Prostate gland (tissue), 2 donors: ENCODE data around the gene LHPP. TPM values are rescaled to one million over a fixed set of nuclear protein-coding genes. Genes with fewer than 3 reads are reported as not detected.

Experiments used
- DNase-seq: peaks from one replicate; pipeline ENCODE4 v3.0.0-alpha.2; 2019; ENCODE audit warnings: low spot score
- H3K27ac ChIP-seq, 2 donors: fragments of 200-600 bp; sonication (generic); 2 replicates each; pipeline ENCODE4 v1.5.1; 2017 to 2019
- H3K27me3 ChIP-seq: fragments of 200-600 bp; sonication (generic); replicated peaks from 2 replicates; pipeline ENCODE4 v1.5.1; 2019; ENCODE audit not compliant: insufficient read depth
- H3K36me3 ChIP-seq, 2 donors: fragments of 200-600 bp; sonication (generic); 1 replicate in 1 of 2; 2 replicates in 1 of 2; pipeline versions ENCODE4 v1.5.1 to v1.8.1; 2017 to 2019
- H3K4me1 ChIP-seq: fragments of 200-600 bp; sonication (generic); replicated peaks from 2 replicates; pipeline ENCODE4 v1.5.1; 2019
- H3K4me3 ChIP-seq, 2 donors: fragments of 200-600 bp; sonication (generic); 2 replicates each; pipeline ENCODE4 v1.5.1; 2017 to 2019
- H3K9me3 ChIP-seq: fragments of 200-600 bp; sonication (generic); 2 replicates; pipeline ENCODE4 v1.5.1; 2017
- POLR2A ChIP-seq: fragments of 450-650 bp; IDR thresholded peaks from one replicate; pipeline ENCODE4 v1.6.1; 2016; ENCODE audit warnings: antibody characterized with exemption, mild to moderate bottlenecking
- POLR2AphosphoS5 ChIP-seq: sonication (generic); formaldehyde crosslinking; IDR thresholded peaks from one replicate; pipeline ENCODE4 v1.6.1; 2017; ENCODE audit warnings: antibody characterized with exemption
- WGBS: methylation state at CpG from one replicate; pipeline ENCODE4 v1.1.5; 2018; 5-methylcytosine and 5-hydroxymethylcytosine counted together
- intact Hi-C: fragments of 100-400 bp; cut with DNase I; formaldehyde crosslinking; loops from one replicate; pipeline ENCODE4 v1.14.2; 2022
- total RNA-seq, 2 donors: library from RNA; depleted of rRNA; stranded (reverse); fragments of >200 nt; gene quantifications; one replicate each; pipeline ENCODE4 v1.1.0, GENCODE V29; 2016
- TF ChIP-seq, protein P1 (sequence below), 4 experiments: fragments of 200-600 bp in 2 of 4; fragments of 450-650 bp in 2 of 4; sonication (generic) in 2 of 4; IDR thresholded peaks; 1 replicate in 3 of 4; 2 replicates in 1 of 4; pipeline ENCODE4 v1.5.1; 2016 to 2019; ENCODE audit warnings: antibody characterized with exemption in 4 of 4, mild to moderate bottlenecking in 2 of 4, moderate library complexity in 2 of 4

LHPP gene
- total RNA-seq, 2 donors from 2014 or later: 21.9 to 43.3 TPM

DNA sequence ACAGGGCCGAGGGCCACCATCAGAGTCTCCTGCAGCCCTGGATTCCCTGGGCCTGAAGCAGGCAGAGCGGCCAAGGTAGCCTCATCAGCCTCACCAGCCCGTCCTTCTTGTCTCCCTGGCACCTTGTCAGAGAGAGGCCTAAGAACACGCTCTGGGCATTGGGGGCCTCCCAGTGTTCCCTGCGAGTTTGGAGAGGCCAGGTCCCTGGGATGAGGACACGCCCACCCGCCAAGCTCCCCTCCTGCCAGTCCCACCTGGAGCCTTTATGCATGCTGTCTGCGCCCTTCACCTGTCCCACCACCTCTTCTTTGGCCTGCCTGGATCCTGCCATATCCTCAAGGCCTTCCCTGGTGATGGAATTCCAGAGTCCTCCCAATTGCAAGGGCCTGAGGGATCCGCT lies 69.2 kb downstream of the LHPP start:
- 75% methylated on average over 9 of the region's 9 CpGs for WGBS
- intact Hi-C loops: loop anchor here (2.0 kb wide), 1 partner anchor 296 kb away; no protein-coding TSS in a partner anchor
- no peak for TF ChIP-seq POLR2AphosphoS5
- TF ChIP-seq, protein P1, sequence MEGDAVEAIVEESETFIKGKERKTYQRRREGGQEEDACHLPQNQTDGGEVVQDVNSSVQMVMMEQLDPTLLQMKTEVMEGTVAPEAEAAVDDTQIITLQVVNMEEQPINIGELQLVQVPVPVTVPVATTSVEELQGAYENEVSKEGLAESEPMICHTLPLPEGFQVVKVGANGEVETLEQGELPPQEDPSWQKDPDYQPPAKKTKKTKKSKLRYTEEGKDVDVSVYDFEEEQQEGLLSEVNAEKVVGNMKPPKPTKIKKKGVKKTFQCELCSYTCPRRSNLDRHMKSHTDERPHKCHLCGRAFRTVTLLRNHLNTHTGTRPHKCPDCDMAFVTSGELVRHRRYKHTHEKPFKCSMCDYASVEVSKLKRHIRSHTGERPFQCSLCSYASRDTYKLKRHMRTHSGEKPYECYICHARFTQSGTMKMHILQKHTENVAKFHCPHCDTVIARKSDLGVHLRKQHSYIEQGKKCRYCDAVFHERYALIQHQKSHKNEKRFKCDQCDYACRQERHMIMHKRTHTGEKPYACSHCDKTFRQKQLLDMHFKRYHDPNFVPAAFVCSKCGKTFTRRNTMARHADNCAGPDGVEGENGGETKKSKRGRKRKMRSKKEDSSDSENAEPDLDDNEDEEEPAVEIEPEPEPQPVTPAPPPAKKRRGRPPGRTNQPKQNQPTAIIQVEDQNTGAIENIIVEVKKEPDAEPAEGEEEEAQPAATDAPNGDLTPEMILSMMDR (IDR thresholded peaks at IDR 0.05): no peak
- no peak for TF ChIP-seq POLR2A

DNA sequence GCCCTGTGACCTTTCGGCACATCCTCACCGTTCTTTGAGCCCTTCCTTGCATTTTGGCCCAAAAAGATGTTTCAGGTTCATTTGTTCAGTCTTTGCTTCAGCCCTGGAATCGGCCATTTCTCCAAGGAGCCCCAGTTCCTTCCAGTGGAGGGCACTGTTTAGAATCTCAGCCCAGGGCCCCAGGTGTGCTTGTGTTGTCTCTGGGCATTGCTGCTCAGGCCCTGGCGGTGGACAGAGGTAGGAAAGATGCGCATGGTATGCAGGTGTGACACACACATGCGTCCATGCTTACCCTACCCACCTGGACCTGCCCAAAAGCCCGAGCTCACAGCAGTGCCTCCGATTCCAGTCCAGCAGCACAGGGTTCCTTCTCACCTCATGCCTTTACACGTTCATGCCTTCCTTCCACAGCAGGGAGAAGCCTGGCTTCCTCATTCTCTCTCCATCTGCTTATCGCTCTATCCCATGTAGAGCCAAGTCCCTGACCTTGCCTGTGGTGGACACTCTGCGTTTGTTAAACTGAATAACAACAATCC lies 70.6 kb downstream of the LHPP start:
- Histone ChIP-seq H3K36me3 (no peaks in the 10 kb centered on the region), H3K27ac (no peak overlapping the region), H3K4me1 (no peaks in the 10 kb centered on the region), H3K27me3 (no peaks in the 10 kb centered on the region), H3K9me3 (no peaks in the 10 kb centered on the region), H3K4me3 (no peak overlapping the region)
- intact Hi-C loops: no loop called here
- WGBS: 76% methylated on average over 11 of the region's 11 CpGs
- no peak for DNase-seq
- TF ChIP-seq POLR2AphosphoS5: no peak

More for the DNA sequence above, 69.2 kb downstream of the LHPP start:
- H3K27me3 ChIP-seq: no peaks in the 10 kb centered on the region
- no peak overlapping the region for H3K4me3 ChIP-seq
- H3K4me1 ChIP-seq: no peaks in the 10 kb centered on the region
- no peak for DNase-seq
- H3K27ac ChIP-seq: no peak overlapping the region
- no peaks in the 10 kb centered on the region for H3K9me3 ChIP-seq
- no peaks in the 10 kb centered on the region for H3K36me3 ChIP-seq

DNA sequence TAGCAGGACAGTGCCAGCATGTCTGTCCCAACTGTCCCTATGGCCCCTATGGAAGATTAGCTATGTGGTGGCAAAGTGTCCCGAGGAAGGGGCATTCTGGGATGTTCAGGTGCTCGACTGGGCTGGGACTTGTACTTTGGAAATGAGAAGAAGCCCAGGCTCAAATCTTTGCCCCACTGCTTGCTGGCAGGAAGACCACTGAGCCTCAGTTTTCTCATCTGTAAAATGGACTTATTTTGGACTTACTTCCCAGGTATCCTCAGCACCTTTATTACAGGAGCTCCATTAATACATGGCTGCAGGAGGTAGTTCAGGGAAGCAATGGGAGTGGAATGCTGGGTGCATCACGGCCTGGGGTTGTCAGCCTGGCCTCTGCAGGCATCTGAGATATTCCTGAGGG lies 71.2 kb downstream of the LHPP start:
- DNase-seq: no peak
- no peak overlapping the region for H3K4me3 ChIP-seq
- 94% methylated on average over 3 of the region's 3 CpGs for WGBS
- H3K9me3 ChIP-seq: no peaks in the 10 kb centered on the region
- no peak overlapping the region for H3K27ac ChIP-seq
- TF ChIP-seq POLR2AphosphoS5 (no peak), POLR2A (no peak)
- TF ChIP-seq, protein P1 (IDR thresholded peaks at IDR 0.05): no peak
- no peaks in the 10 kb centered on the region for H3K4me1 ChIP-seq
- no peaks in the 10 kb centered on the region for H3K36me3 ChIP-seq
- H3K27me3 ChIP-seq: no peaks in the 10 kb centered on the region
- intact Hi-C loops: no loop called here

DNA sequence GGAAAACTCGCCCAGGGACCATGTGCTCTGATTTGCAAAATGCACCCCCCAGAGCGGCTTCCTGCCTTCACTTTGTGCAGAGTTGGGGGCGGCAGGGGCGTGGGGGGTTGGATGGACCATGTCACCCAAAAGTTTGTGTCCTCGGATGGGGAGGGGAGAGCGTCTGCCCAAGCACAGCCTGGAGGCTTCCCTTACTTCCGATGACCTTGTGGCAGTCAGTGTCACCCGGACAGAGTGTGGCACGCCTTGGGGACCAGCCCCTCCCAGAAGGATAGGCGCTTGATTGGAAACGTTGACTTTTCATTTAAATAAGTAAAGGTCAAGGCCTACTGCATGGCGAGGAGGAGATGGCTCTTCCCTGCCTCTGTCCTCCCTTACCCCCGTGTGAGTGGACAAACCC lies 71.6 kb downstream of the LHPP start:
- WGBS: 91% methylated on average over 13 of the region's 13 CpGs

DNA sequence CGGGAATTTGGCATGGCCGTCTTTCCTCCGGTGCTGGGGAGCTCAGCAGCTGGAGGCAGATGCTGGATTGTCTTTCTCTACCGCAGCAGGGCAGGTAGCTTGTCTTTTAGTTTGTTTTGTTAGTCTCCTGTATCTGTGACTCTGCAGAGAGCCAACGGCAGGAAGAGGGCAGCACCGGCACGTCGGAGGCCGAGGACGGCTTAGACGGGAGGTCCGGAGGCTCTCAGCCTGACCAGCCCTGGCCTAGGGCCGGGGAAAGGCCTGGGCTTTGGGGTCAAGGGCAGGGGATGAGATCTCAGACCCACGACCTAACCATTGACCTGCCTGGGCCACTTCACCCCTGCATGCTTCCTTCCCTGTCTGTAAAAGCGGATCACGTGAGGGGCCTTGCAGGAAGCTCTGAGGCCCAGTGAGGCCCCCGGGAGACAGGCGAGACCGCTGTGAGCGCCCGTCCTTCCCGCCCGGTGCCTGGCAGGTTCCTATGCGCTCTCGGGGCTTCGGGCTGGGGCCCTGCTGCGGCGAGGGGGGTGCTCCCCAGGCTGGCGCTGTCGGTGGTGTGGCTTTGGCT lies 72.7 kb downstream of the LHPP start:
- TF ChIP-seq, protein P1 (IDR thresholded peaks at IDR 0.05): peak in 3 of 4 experiments; percentile 33 to 75 (median 39)
- TF ChIP-seq POLR2AphosphoS5 (no peak), POLR2A (no peak)
- H3K9me3 ChIP-seq: no peaks in the 10 kb centered on the region
- H3K27me3 ChIP-seq: no peaks in the 10 kb centered on the region
- no peak overlapping the region for H3K4me3 ChIP-seq
- 62% methylated on average over 30 of the region's 30 CpGs for WGBS
- no peak for DNase-seq
- H3K27ac ChIP-seq: no peak overlapping the region
- intact Hi-C loops: no loop called here
- H3K4me1 ChIP-seq: no peaks in the 10 kb centered on the region
- H3K36me3 ChIP-seq: no peaks in the 10 kb centered on the region

More for the DNA sequence above, 71.6 kb downstream of the LHPP start:
- Histone ChIP-seq H3K27ac (no peak overlapping the region), H3K9me3 (no peaks in the 10 kb centered on the region), H3K4me1 (no peaks in the 10 kb centered on the region), H3K36me3 (no peaks in the 10 kb centered on the region), H3K4me3 (no peak overlapping the region), H3K27me3 (no peaks in the 10 kb centered on the region)
- TF ChIP-seq POLR2A (no peak), POLR2AphosphoS5 (no peak)
- TF ChIP-seq, protein P1 (IDR thresholded peaks at IDR 0.05): no peak
- no peak for DNase-seq
- intact Hi-C loops: no loop called here
